ENCODE data around the gene MAP2K4. TPM values are rescaled to one million over a fixed set of nuclear protein-coding genes. Genes with fewer than 3 reads are reported as not detected.

The MAP2K4 gene
- total and polyA plus RNA-seq, 4 donors = 10.7 to 63.6 (median 20.3) TPM

- ATAC-seq (ENCODE audit: insufficient read depth, low FRiP score) = no peak
- no peak overlapping the region for H3K9ac ChIP-seq (ENCODE audit: insufficient read depth in 1 of 2, low read length in 2 of 2)
- no peak overlapping the region for H3K4me3 ChIP-seq
- H3K9me3 ChIP-seq (ENCODE audit: control insufficient read depth in 4 of 4, insufficient read depth in 3 of 4, low read length in 3 of 4) = peaks cover 0 to 4% (median 0%) of the 10 kb centered on the region in 4 donors
- H3K27ac ChIP-seq (ENCODE audit: low read depth in 1 of 2, low read length in 1 of 2) = no peak overlapping the region
- peaks cover 5 to 45% (median 14%) of the 10 kb centered on the region in 4 donors for H3K36me3 ChIP-seq (ENCODE audit: control insufficient read depth in 4 of 4, insufficient read depth in 4 of 4, low read length in 4 of 4)
- peaks cover 0 to 4% (median 0%) of the 10 kb centered on the region in 5 donors for H3K4me1 ChIP-seq (ENCODE audit: control insufficient read depth in 5 of 5, insufficient read depth in 5 of 5, low read length in 5 of 5)
- DNase-seq = no peak
- TF ChIP-seq, protein P1, sequence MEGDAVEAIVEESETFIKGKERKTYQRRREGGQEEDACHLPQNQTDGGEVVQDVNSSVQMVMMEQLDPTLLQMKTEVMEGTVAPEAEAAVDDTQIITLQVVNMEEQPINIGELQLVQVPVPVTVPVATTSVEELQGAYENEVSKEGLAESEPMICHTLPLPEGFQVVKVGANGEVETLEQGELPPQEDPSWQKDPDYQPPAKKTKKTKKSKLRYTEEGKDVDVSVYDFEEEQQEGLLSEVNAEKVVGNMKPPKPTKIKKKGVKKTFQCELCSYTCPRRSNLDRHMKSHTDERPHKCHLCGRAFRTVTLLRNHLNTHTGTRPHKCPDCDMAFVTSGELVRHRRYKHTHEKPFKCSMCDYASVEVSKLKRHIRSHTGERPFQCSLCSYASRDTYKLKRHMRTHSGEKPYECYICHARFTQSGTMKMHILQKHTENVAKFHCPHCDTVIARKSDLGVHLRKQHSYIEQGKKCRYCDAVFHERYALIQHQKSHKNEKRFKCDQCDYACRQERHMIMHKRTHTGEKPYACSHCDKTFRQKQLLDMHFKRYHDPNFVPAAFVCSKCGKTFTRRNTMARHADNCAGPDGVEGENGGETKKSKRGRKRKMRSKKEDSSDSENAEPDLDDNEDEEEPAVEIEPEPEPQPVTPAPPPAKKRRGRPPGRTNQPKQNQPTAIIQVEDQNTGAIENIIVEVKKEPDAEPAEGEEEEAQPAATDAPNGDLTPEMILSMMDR (IDR thresholded peaks at IDR 0.05; ENCODE audit: control extremely low read depth, extremely low read depth) = no peak
- H3K27me3 ChIP-seq (ENCODE audit: control insufficient read depth in 3 of 3, insufficient read depth in 3 of 3, low read length in 2 of 3) = no peaks in the 10 kb centered on the region
- whole genome bisulfite sequencing, 2 donors = 96 to 97% methylated on average over 3 of the region's 3 CpGs
Observed at GRCh38 chr17:12118617-12119016, 97.9 kb downstream of the MAP2K4 start.

GRCh38 chr17:12122075-12122474 lies 101.4 kb downstream of the MAP2K4 start:
- Histone ChIP-seq H3K9me3 (ENCODE audit: control insufficient read depth in 4 of 4, insufficient read depth in 3 of 4, low read length in 3 of 4) (peaks cover 0 to 4% (median 0%) of the 10 kb centered on the region in 4 donors), H3K4me3 (no peak overlapping the region), H3K27me3 (ENCODE audit: control insufficient read depth in 3 of 3, insufficient read depth in 3 of 3, low read length in 2 of 3) (no peaks in the 10 kb centered on the region), H3K9ac (ENCODE audit: insufficient read depth in 1 of 2, low read length in 2 of 2) (no peak overlapping the region), H3K36me3 (ENCODE audit: control insufficient read depth in 4 of 4, insufficient read depth in 4 of 4, low read length in 4 of 4) (peaks cover 10 to 38% (median 19%) of the 10 kb centered on the region in 4 donors), H3K27ac (ENCODE audit: low read depth in 1 of 2, low read length in 1 of 2) (no peak overlapping the region), H3K4me1 (ENCODE audit: control insufficient read depth in 5 of 5, insufficient read depth in 5 of 5, low read length in 5 of 5) (peaks cover 0 to 4% (median 0%) of the 10 kb centered on the region in 5 donors)
- WGBS, 2 donors = 71 to 78% methylated on average over 6 of the region's 6 CpGs
- TF ChIP-seq, protein P1 (IDR thresholded peaks at IDR 0.05; ENCODE audit: control extremely low read depth, extremely low read depth) = no peak
- ATAC-seq (ENCODE audit: insufficient read depth, low FRiP score) (no peak), DNase-seq (peak in 2 of 3 donors; percentile 12 to 17)

DNA sequence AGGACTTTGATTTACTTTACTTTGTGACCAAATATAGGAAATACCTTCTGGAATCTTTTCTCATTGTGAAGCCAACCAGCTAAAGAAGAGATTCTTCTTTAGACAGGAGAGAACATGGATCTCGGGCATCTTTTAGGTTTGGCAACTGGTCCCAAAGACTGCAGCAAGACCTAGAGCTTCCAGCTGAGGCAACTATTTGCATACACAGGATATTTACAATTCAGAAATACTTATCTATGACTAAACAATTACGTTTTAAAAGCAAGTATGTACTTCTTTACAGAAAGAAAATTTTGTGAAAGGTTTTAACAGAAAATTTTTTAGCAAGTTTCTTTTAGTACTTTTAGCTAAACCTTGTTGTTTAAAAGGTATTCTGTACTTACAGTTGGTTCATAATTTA lies 106.5 kb downstream of the MAP2K4 start:
- 83 to 88% methylated on average over 2 of the region's 2 CpGs for WGBS, 2 donors
- ATAC-seq (ENCODE audit: insufficient read depth, low FRiP score) = no peak
- peaks cover 19 to 32% (median 27%) of the 10 kb centered on the region in 4 donors for H3K36me3 ChIP-seq (ENCODE audit: control insufficient read depth in 4 of 4, insufficient read depth in 4 of 4, low read length in 4 of 4)

More for the DNA sequence above, 106.5 kb downstream of the MAP2K4 start:
- DNase-seq = no peak
- H3K27ac ChIP-seq (ENCODE audit: low read depth in 1 of 2, low read length in 1 of 2) = no peak overlapping the region
- H3K4me3 ChIP-seq = no peak overlapping the region
- no peaks in the 10 kb centered on the region for H3K4me1 ChIP-seq (ENCODE audit: control insufficient read depth in 5 of 5, insufficient read depth in 5 of 5, low read length in 5 of 5)
- H3K27me3 ChIP-seq (ENCODE audit: control insufficient read depth in 3 of 3, insufficient read depth in 3 of 3, low read length in 2 of 3) = no peaks in the 10 kb centered on the region
- no peaks in the 10 kb centered on the region for H3K9me3 ChIP-seq (ENCODE audit: control insufficient read depth in 4 of 4, insufficient read depth in 3 of 4, low read length in 3 of 4)
- TF ChIP-seq, protein P1 (IDR thresholded peaks at IDR 0.05; ENCODE audit: control extremely low read depth, extremely low read depth) = no peak
- H3K9ac ChIP-seq (ENCODE audit: insufficient read depth in 1 of 2, low read length in 2 of 2) = no peak overlapping the region
